ENCODE data around the gene ADAMTS6. TPM values are rescaled to one million over a fixed set of nuclear protein-coding genes. Genes with fewer than 3 reads are reported as not detected.

ADAMTS6 gene
- total RNA-seq, 4 donors from 2014 or later = 1.9 to 20.2 (median 3.5) TPM

DNA sequence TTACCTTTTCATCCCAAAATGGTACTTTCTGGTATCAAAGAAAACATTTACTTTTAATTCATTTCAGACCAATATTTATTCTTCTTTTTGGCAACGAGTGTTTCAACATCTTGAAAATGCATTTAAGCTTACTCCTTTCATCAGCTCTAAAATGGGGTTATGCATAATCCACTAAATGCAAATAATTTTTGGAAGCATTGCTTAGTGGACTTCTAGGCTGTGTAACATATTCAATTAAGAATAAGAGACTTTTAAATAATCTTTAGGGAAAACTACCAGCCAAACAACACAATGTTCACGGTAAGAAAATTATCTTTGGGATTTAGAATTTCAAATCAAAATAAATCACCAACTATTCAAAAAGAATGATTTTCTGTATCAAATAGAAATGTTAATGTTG, 118.2 kb downstream of the ADAMTS6 start:
- TF ChIP-seq, protein P1, sequence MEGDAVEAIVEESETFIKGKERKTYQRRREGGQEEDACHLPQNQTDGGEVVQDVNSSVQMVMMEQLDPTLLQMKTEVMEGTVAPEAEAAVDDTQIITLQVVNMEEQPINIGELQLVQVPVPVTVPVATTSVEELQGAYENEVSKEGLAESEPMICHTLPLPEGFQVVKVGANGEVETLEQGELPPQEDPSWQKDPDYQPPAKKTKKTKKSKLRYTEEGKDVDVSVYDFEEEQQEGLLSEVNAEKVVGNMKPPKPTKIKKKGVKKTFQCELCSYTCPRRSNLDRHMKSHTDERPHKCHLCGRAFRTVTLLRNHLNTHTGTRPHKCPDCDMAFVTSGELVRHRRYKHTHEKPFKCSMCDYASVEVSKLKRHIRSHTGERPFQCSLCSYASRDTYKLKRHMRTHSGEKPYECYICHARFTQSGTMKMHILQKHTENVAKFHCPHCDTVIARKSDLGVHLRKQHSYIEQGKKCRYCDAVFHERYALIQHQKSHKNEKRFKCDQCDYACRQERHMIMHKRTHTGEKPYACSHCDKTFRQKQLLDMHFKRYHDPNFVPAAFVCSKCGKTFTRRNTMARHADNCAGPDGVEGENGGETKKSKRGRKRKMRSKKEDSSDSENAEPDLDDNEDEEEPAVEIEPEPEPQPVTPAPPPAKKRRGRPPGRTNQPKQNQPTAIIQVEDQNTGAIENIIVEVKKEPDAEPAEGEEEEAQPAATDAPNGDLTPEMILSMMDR (IDR thresholded peaks at IDR 0.05; ENCODE audit: low read depth) = no peak

DNA sequence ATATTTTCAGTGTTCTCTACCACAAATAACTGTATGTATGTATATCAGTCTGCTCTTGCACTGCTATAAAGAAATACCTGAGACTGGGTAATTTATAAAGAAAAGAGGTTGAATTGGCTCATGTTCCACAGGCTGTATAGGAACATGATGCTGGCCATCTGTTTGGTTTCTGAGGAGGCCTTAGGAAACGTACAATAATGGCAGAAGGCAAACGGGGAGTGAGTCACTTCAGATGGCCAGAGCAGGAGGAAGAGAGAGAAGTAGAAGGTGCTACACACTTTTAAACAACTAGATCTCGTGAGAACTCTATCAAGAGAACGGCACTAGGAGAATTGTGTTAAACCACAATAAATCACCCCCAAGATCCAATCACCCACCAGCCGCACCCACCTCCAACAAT, 121.7 kb downstream of the ADAMTS6 start:
- TF ChIP-seq, protein P1 (IDR thresholded peaks at IDR 0.05; ENCODE audit: low read depth) = no peak

DNA sequence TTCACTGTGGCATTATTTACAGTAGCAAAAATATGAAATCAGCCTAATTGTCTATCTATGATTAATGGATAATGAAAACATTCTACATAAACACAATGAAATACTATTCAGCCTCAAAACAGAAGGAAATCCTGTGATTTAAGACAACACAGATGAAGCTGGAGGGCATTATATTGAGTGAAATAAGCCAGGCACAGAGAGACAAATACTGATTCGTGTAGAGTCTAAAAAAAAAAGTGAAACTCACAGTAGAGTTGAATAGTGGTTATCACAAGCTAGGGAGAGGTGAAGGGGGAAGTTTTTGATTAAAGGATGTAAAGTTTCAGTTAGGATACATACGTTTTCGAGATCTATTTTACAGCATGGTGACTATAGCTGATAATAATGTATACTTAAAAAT, 122.2 kb downstream of the ADAMTS6 start:
- TF ChIP-seq, protein P1 (IDR thresholded peaks at IDR 0.05; ENCODE audit: low read depth) = no peak

DNA sequence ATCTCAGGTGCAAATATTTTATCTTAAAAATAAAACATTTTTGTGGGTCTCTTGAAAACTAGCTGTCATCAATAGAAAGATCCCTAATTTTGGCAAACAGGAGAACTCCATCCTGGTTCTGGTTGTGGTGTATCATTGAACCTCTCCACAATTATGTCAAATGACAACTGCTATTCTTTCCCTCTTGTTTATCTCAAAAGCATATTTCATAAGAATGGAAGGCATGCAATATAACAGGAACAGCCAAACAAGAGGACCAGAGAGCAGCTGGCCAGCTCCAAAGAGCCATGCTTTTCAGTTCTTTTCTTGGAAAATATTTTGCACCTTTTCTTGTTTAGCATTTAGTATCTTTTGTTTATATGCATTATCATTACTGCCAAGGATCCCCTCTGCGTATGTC, 125.4 kb downstream of the ADAMTS6 start:
- TF ChIP-seq, protein P1 (IDR thresholded peaks at IDR 0.05; ENCODE audit: low read depth) = no peak

DNA sequence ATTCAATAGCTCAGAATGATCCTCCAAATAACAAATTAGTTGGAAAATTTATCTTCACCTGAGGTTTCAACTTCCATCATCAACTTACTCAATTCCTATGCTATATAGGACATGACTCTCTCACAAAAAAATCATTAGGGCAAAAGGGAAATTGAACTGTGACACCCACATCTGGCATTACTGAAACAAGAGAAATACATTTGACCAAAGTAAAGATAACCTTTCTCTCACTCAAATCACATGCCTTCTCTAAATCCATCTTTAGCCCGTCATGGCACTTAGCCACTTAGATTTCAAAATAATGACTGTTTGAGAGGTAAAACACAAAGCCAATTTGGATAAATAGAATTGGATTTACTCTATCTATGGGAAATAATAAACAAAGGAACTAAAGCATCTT, 126.4 kb downstream of the ADAMTS6 start:
- TF ChIP-seq, protein P1 (IDR thresholded peaks at IDR 0.05; ENCODE audit: low read depth) = no peak

DNA sequence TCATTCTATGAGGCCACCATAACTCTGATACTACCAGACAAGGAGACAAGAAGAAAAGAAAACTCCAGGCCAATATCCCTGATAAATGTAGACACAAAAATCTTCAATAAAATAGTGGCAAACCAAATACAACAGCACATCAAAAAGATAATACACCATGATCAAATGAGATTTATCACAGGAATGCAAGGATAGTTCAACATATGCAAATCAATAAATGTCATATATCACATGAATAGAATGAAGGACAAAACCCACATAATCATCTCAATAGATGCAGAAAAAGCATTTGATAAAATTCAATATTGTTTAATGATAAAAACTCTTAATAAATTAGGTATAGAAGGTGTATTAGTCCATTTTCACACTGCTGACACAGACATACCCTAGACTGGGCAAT, 139.9 kb downstream of the ADAMTS6 start:
- TF ChIP-seq, protein P1 (IDR thresholded peaks at IDR 0.05; ENCODE audit: low read depth) = no peak

DNA sequence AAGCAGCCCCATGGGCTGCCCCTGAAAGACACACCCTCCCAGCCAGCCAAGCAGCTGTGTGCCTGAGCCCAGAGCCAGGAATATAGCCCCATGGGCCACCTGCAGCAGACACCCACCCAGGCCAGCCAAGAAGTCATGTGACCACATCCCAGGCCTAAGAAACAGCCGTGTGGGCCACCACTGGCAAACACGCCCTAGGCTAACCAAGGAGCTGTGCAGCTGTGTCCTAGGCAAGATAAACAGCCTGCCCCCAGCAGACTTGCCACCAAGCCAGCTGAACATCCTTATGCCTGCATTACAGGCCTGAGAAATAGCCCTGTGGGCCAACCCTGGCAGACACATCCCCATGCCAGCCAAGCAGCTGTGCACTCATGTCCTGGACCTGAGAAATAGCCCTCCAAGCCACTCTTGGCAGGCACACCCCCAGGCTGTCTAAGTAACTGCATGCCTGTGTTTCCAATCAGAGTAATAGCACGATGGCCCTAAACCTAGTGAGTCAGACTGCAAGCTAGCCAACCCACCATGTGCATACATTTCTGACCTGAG, 143.0 kb downstream of the ADAMTS6 start:
- TF ChIP-seq, protein P1 (IDR thresholded peaks at IDR 0.05; ENCODE audit: low read depth) = no peak

Data from subcutaneous adipose tissue (tissue), 4 donors.